HG03280 (cell line): ENCODE measurements around the gene SHOC2.

Experiments used
- ATAC-seq: cut with Tn5 transposase; IDR thresholded peaks from one replicate; pipeline ENCODE4 v1.9.1; 2021; ENCODE audit warnings: mild to moderate bottlenecking, moderate library complexity; ENCODE audit not compliant: unreplicated experiment

Gene SHOC2

GRCh38 chr10:111039522-111039921, 120.1 kb downstream of the SHOC2 start:
- ATAC-seq = no peak

- ATAC-seq = no peak
Observed at GRCh38 chr10:111057006-111057405, 137.6 kb downstream of the SHOC2 start.
